Neural cell (in vitro differentiated cells): ENCODE data around the gene CACNA1D. TPM values are rescaled to one million over a fixed set of nuclear protein-coding genes. Genes with fewer than 3 reads are reported as not detected.

Source experiments
- H2AFZ ChIP-seq: fragments of 200-600, 300-800 bp; sonication (generic), shearing (Covaris generic); 2 replicates; pipeline ENCODE4 v1.6.0; 2014; ENCODE audit warnings: low read depth, mild to moderate bottlenecking, antibody characterized with exemption, low read length, moderate library complexity
- H3F3A ChIP-seq: fragments of 200-600 bp; shearing (Covaris generic); 2 replicates; pipeline ENCODE4 v1.6.1; 2016; ENCODE audit warnings: mild to moderate bottlenecking, moderate library complexity, mixed read lengths, antibody characterized with exemption, low read length; ENCODE audit not compliant: insufficient read depth, poor library complexity, severe bottlenecking
- H3K27ac ChIP-seq: fragments of 200-600, 300-800 bp; sonication (generic), shearing (Covaris generic); 2 replicates; pipeline ENCODE4 v1.5.1; 2014; ENCODE audit warnings: mild to moderate bottlenecking, low read length, moderate library complexity
- H3K27me3 ChIP-seq: fragments of 300-800, 200-600 bp; sonication (generic), shearing (Covaris generic); 2 replicates; pipeline ENCODE4 v1.6.0; 2014; ENCODE audit warnings: mild to moderate bottlenecking, low read depth, low read length, moderate library complexity; ENCODE audit not compliant: insufficient read depth
- H3K36me3 ChIP-seq: fragments of 300-800, 200-600 bp; sonication (generic), shearing (Covaris generic); 2 replicates; pipeline ENCODE4 v1.5.1; 2014; ENCODE audit warnings: mild to moderate bottlenecking, antibody characterized with exemption, low read length, moderate library complexity; ENCODE audit not compliant: insufficient read depth
- H3K4me2 ChIP-seq: fragments of 300-800, 200-600 bp; sonication (generic), shearing (Covaris generic); 2 replicates; pipeline ENCODE4 v1.6.0; 2014; ENCODE audit warnings: mild to moderate bottlenecking, low read length
- H3K4me3 ChIP-seq: fragments of 300-800, 200-600 bp; sonication (generic), shearing (Covaris generic); 2 replicates; pipeline ENCODE4 v1.5.1; 2014; ENCODE audit warnings: mild to moderate bottlenecking, low read length, moderate library complexity
- H3K79me2 ChIP-seq: fragments of 200-600 bp; shearing (Covaris generic); replicated peaks from 2 replicates; pipeline ENCODE4 v1.6.0; 2014; ENCODE audit warnings: mild to moderate bottlenecking, low read length, moderate library complexity; ENCODE audit not compliant: insufficient read depth
- H3K9ac ChIP-seq: fragments of 300-800, 200-600 bp; sonication (generic), shearing (Covaris generic); 2 replicates; pipeline ENCODE4 v1.6.1; 2016; ENCODE audit warnings: mild to moderate bottlenecking, low read length, mixed read lengths
- H3K9me2 ChIP-seq: fragments of 200-600 bp; shearing (Covaris generic); 2 replicates; pipeline ENCODE4 v1.6.1; 2016; ENCODE audit warnings: mild to moderate bottlenecking, low read length, mixed read lengths; ENCODE audit not compliant: insufficient read depth
- H3K9me3 ChIP-seq: fragments of 200-600, 300-800 bp; sonication (generic), shearing (Covaris generic); 2 replicates; pipeline ENCODE4 v1.6.1; 2016; ENCODE audit warnings: mild to moderate bottlenecking, mixed run types, low read length, moderate library complexity, mixed read lengths
- H4K20me1 ChIP-seq: fragments of 200-600 bp; shearing (Covaris generic); 2 replicates; pipeline ENCODE4 v1.6.1; 2016; ENCODE audit warnings: mild to moderate bottlenecking, mixed run types; ENCODE audit not compliant: insufficient read depth
- CTCF ChIP-seq: fragments of 450-650 bp; IDR thresholded peaks from 2 replicates; pipeline ENCODE4 v1.5.1; 2014; ENCODE audit warnings: antibody characterized with exemption, mild to moderate bottlenecking, moderate library complexity; ENCODE audit not compliant: poor library complexity, severe bottlenecking
- EP300 ChIP-seq: fragments of 450-650 bp; conservative IDR thresholded peaks from 2 replicates; pipeline ENCODE4 v1.6.1; 2014; ENCODE audit warnings: antibody characterized with exemption, mild to moderate bottlenecking, moderate library complexity; ENCODE audit not compliant: poor library complexity, severe bottlenecking
- EZH2 ChIP-seq: fragments of 200-600, 300-800 bp; shearing (Covaris generic), sonication (generic); IDR thresholded peaks from 2 replicates; pipeline ENCODE4 v1.6.1; 2014; ENCODE audit warnings: antibody characterized with exemption, low read length, borderline replicate concordance, mild to moderate bottlenecking; ENCODE audit not compliant: insufficient read depth, poor library complexity, severe bottlenecking
- MXI1 ChIP-seq: fragments of 450-650 bp; conservative IDR thresholded peaks from 2 replicates; pipeline ENCODE4 v1.6.1; 2014; ENCODE audit warnings: antibody characterized with exemption, mild to moderate bottlenecking; ENCODE audit not compliant: poor library complexity, severe bottlenecking
- POLR2AphosphoS5 ChIP-seq: IDR thresholded peaks from 2 replicates; pipeline ENCODE4 v1.6.1; 2012
- RAD21 ChIP-seq: fragments of 450-650 bp; conservative IDR thresholded peaks from 2 replicates; pipeline ENCODE4 v1.6.1; 2014; ENCODE audit warnings: antibody characterized with exemption, mild to moderate bottlenecking, moderate library complexity
- REST ChIP-seq: IDR thresholded peaks from 2 replicates; pipeline ENCODE4 v1.6.1; 2012; ENCODE audit warnings: borderline replicate concordance
- SMC3 ChIP-seq: fragments of 450-650 bp; conservative IDR thresholded peaks from 2 replicates; pipeline ENCODE4 v1.6.1; 2014; ENCODE audit warnings: antibody characterized with exemption, mild to moderate bottlenecking, moderate library complexity; ENCODE audit not compliant: poor library complexity
- TAF1 ChIP-seq: IDR thresholded peaks from 2 replicates; pipeline ENCODE4 v1.6.1; 2012; ENCODE audit warnings: low read depth
- polyA plus RNA-seq: library from polyadenylated mRNA; depleted of rRNA; stranded (reverse); fragments of >200 nt; gene quantifications from 2 replicates; pipeline ENCODE4 v1.2.3, GENCODE V29; 2014
- small RNA-seq, 3 experiments: library from RNA; depleted of rRNA; stranded (forward); fragments of <200 nt; gene quantifications; one replicate each; pipeline ENCODE3, GENCODE V24; 2012

Gene CACNA1D
- polyA plus RNA-seq, 1 donor from 2014 or later = 22.5 TPM

- Histone ChIP-seq H3K27me3 (no peaks in the 10 kb centered on the region), H2AFZ (no peak overlapping the region), H3K27ac (no peak overlapping the region), H3K36me3 (no peaks in the 10 kb centered on the region), H3K4me3 (no peak overlapping the region), H3K4me2 (no peak overlapping the region), H3K9me2 (no peaks in the 10 kb centered on the region), H3F3A (no peaks in the 10 kb centered on the region), H4K20me1 (no peaks in the 10 kb centered on the region), H3K79me2 (no peaks in the 10 kb centered on the region), H3K9me3 (no peaks in the 10 kb centered on the region), H3K9ac (no peak overlapping the region)
- no peak for TF ChIP-seq EP300
- no peak for TF ChIP-seq TAF1
- TF ChIP-seq REST = no peak
Measured at GRCh38 chr3:53862241-53862640, 367.8 kb downstream of the CACNA1D start.

GRCh38 chr3:53863145-53863544, 368.7 kb downstream of the CACNA1D start:
- no peaks in the 10 kb centered on the region for H3K27me3 ChIP-seq
- H3K9me3 ChIP-seq = no peaks in the 10 kb centered on the region
- H4K20me1 ChIP-seq = no peaks in the 10 kb centered on the region
- no peaks in the 10 kb centered on the region for H3K79me2 ChIP-seq
- H3K4me2 ChIP-seq = no peak overlapping the region
- H3K9me2 ChIP-seq = no peaks in the 10 kb centered on the region
- no peak overlapping the region for H2AFZ ChIP-seq
- no peak overlapping the region for H3K27ac ChIP-seq
- TF ChIP-seq EZH2 (no peak), POLR2AphosphoS5 (no peak), TAF1 (no peak), RAD21 (no peak), REST (no peak), EP300 (no peak), CTCF (no peak), SMC3 (no peak), MXI1 (no peak)
- no peak overlapping the region for H3K4me3 ChIP-seq
- peaks cover 3% of the 10 kb centered on the region for H3K36me3 ChIP-seq
- H3F3A ChIP-seq = no peaks in the 10 kb centered on the region
- no peak overlapping the region for H3K9ac ChIP-seq

Small RNA genes lying within 50 kb of the gene (small RNA-seq; reads per million reads assigned to genes)
- gene AC012467.1 = 0 reads per million in 3 experiments
- 0.24 to 2.8 (median 2.7) reads per million in 3 experiments for gene RF00154

Other genes starting within 250 kb of the CACNA1D start
- gene TKT, start 238.6 kb upstream of the CACNA1D start, polyA plus RNA-seq = 194 and 246 TPM in 2 replicates
- 12.5 and 14.3 TPM in 2 replicates for gene DCP1A, start 147.1 kb upstream of the CACNA1D start, polyA plus RNA-seq